GM19455 (cell line): ENCODE results near the gene RPL3.

ENCODE experiments used
- ATAC-seq: cut with Tn5 transposase; IDR thresholded peaks from one replicate; pipeline ENCODE4 v1.9.1; 2021; ENCODE audit not compliant: unreplicated experiment

Gene RPL3

DNA sequence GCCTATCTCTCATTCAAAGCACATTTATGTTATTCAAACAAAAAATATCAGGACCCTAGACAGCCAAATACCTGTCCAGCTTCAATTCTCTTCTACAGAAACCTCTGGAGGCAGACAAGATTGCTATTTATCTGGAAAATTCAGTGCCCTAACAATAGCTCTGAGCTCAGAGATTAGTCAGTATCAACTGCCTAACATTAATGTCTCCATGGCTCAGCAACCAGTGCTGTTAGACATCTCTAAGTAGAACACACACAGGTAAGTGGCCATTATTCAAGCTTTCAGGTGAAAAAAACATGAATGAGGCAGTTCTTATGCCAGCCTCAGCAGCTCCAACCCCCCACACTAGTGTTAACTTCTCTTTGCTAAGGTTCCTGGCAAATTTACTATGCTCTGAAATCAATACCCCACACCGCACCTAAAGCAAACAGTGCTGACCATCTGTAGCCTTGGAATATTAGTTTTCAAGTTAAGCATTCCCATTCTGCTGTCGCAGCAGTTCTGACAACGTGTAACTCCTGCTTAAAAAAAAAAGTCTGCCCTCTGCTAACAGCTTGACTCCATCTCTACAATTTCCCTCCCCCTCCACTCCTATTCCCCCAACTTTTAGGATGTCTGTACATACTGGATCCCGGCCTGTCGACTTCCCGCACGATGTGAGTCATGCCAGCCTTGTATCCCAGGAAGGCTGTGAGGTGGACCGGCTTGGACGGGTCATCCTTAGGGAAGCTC is 1.5 kb downstream of the RPL3 start:
- ATAC-seq = no peak

- ATAC-seq = no peak
These were observed 2.2 kb downstream of the RPL3 start for GRCh38 chr22:39317084-39317774.

- ATAC-seq = no peak
These were observed 2.9 kb downstream of the RPL3 start for GRCh38 chr22:39316440-39317083.

DNA sequence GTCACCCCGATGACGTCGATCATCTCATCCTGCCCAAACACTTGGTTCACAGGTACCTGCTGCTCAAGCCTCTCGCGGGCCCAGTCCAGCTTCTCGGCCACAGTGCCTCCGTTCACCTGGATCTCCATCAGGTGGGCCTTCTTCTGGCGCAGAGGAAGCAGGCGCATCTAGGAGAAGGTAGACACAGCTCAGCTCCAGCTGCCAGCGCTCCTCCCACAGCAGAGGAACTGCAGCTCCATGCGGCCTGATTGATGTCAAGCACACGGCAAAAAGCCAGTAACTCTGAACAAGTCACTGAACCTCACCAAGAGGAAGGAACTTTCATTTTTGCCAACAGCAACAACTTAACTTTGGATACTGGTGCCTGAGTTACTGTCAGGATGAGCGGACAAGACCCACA is 4.0 kb downstream of the RPL3 start:
- ATAC-seq = no peak

- ATAC-seq = no peak
These were observed 5.0 kb downstream of the RPL3 start for GRCh38 chr22:39314251-39314971.

GRCh38 chr22:39313258-39314001 is 6.0 kb downstream of the RPL3 start:
- no peak for ATAC-seq

- no peak for ATAC-seq
These were observed 7.0 kb downstream of the RPL3 start for GRCh38 chr22:39312410-39312809.

GRCh38 chr22:39311592-39312400 is 7.6 kb downstream of the RPL3 start:
- no peak for ATAC-seq

- ATAC-seq = no peak
These were observed 9.3 kb downstream of the RPL3 start for GRCh38 chr22:39309881-39310714.

- no peak for ATAC-seq
These were observed 10.0 kb downstream of the RPL3 start for GRCh38 chr22:39309364-39309861.

DNA sequence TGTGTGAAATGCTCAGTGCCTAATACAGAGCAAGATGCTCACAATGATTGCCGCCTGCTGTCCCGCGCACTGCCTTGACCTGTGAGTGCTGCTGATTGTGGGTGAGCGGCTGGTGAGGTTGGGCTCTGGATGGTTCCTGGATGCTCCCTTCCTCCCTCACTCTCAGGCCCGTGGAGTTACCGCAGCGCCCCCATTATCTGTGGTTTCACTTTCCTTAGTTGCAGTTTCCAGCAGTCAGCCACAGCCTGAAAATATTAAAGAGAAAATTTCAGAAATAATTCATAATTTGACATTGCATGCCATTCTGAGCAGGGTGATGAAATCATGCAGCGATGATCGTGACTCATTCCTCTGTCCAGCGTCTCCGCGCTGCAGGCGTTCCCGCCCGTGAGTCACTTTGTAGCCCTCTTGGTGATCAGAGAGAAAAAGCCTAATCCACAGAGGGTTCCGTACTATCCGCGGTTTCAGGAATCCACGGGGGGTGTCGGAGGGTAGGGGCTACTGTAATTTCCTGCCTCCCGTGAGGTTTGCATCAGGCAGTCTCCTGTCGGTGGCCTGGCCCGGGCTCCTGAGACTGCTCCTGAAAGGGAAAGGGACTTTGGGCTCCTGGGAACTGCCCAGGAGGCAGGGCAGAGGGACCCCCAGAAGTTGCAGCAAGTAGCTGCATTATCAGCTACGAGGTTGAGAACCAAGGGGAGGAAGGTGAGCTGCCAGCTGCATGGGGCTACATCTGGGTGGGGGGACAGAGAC is 10.6 kb downstream of the RPL3 start:
- no peak for ATAC-seq

DNA sequence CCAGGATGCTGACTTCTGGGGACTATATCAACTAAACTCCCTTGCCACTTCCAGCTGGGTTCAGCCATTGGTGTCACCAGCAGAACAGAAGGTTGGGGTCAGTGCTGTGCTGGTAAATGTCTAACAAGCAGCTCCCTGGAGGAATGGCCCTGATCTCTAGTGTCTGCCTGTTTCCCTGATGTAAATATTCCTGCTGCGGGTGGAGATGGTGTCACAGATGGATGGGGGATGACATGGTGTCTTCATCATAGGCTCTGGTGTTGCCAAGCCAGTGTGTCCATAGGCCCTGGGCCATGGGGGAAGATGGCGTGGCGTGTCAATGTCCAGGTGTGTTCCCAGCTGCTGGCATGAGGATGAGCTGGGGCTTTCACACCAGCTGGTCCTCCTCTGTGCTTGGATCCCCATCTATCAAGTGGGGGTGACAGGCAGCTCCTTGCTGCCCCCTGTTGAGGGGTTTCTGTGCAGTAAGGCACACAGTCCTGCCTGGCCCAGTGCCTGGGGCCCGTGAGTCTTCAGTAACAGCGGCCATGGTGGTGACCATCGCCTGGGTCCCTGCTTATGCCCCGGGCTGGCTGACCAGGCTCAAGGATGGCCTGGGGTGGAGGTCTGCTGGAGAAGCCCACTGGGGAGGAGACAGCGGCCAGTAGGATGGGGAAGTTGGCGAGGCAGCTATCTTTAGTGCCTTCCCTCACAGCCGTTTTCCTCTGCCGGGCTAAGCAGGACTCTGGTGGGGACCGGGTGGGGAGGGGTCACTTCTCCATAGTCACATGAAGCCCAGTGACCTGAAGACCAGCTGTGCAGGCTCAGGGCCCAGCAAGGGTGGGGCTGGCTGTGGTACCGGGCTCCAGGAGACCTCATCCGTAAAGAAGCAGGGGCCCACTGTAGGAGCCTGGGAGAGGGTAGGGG is 12.7 kb downstream of the RPL3 start:
- ATAC-seq = no peak

- ATAC-seq = no peak
These were observed 15.3 kb downstream of the RPL3 start for GRCh38 chr22:39303892-39304671.

GRCh38 chr22:39303358-39303757 is 16.1 kb downstream of the RPL3 start:
- no peak for ATAC-seq

GRCh38 chr22:39302431-39302960 is 16.9 kb downstream of the RPL3 start:
- no peak for ATAC-seq

DNA sequence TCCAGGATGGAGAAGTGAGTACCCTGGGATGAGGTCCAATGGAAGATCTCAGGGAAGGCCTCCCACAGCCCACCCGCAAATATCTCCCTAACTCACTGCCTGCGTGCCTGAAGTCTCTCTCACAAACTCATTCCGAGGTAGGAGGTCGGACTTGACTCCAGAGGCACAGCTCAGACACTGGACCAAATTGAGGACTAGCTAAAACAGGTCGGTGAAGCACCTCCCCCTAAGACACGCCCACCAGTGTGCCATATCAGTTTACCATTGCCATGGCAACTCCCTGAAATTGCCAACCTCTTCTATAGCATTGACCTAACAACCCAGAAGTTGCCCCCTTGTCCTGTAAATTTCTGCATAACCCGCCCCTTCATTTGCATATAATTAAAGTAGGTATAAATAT is 17.5 kb downstream of the RPL3 start:
- no peak for ATAC-seq
